GM12878 (cell line): ENCODE results near the gene ZIC5. TPM values are rescaled to one million over a fixed set of nuclear protein-coding genes. Genes with fewer than 3 reads are reported as not detected.

Source experiments
- ATAC-seq: fragments of 200-7000 bp; cut with Tn5 transposase; 3 replicates; pipeline ENCODE4 v1.9.1; 2020; ENCODE audit warnings: mild to moderate bottlenecking, moderate library complexity
- BruUV-seq: library from RNA; stranded (reverse); fragments of 400-500 nt; replicated peaks from 2 replicates; lab custom pipeline; 2021; lab: Mats Ljungman, UMichigan
- CTCF ChIA-PET: fragments of 300-600 bp; sonication (Branson Sonifier 250); formaldehyde crosslinking; extraction: SDS; loops from one replicate; lab custom pipeline; 2021; ENCODE audit warnings: inconsistent platforms; lab: Yijun Ruan, JAX
- POLR2A ChIA-PET: fragments of 350-600 bp; formaldehyde crosslinking; extraction: SDS; loops from one replicate; lab custom pipeline; 2021; ENCODE audit warnings: inconsistent platforms; lab: Charles Lee
- RAD21 ChIA-PET: fragments of 300-600 bp; sonication (Branson Sonifier 250); formaldehyde crosslinking; loops from one replicate; lab custom pipeline; 2023; ENCODE audit warnings: antibody characterized with exemption; ENCODE audit not compliant: unreplicated experiment; lab: Charles Lee
- SMC1A ChIA-PET: fragments of 300-600 bp; sonication (Branson Sonifier 250); formaldehyde crosslinking; loops from one replicate; lab custom pipeline; 2023; ENCODE audit not compliant: unreplicated experiment, uncharacterized antibody; lab: Charles Lee
- DNase-seq: peaks from one replicate; pipeline ENCODE4 v3.0.0-alpha.2; 2011; ENCODE audit warnings: low read depth, low spot score
- FAIRE-seq: peaks from 3 replicates; lab custom pipeline; 2011; peaks lifted over from hg19 to GRCh38; lab: Jason Lieb, UNC
- H2AFZ ChIP-seq: 2 replicates; pipeline ENCODE4 v1.6.0; 2011; ENCODE audit warnings: low read depth, low read length, control low read depth; ENCODE audit not compliant: control insufficient read depth
- H3K27ac ChIP-seq: 2 replicates; pipeline ENCODE4 v1.5.1; 2011; ENCODE audit warnings: control low read depth; ENCODE audit not compliant: control insufficient read depth, insufficient read depth
- H3K27me3 ChIP-seq, 2 experiments: replicated peaks in 1 of 2; 2 replicates each; pipeline versions ENCODE4 v1.6.0 to v1.6.1; 2011; ENCODE audit warnings: low read length in 1 of 2; ENCODE audit not compliant: control insufficient read depth in 2 of 2, insufficient read depth in 2 of 2
- H3K36me3 ChIP-seq, 2 experiments: 2 replicates each; pipeline ENCODE4 v1.5.1; 2011; ENCODE audit warnings: low read length in 1 of 2; ENCODE audit not compliant: control insufficient read depth in 2 of 2, insufficient read depth in 2 of 2
- H3K4me1 ChIP-seq: 2 replicates; pipeline ENCODE4 v1.6.1; 2011; ENCODE audit warnings: mild to moderate bottlenecking, low read length, moderate library complexity, mixed read lengths; ENCODE audit not compliant: control insufficient read depth, insufficient read depth
- H3K4me2 ChIP-seq: 2 replicates; pipeline ENCODE4 v1.6.0; 2011; ENCODE audit warnings: control low read depth; ENCODE audit not compliant: control insufficient read depth, insufficient read depth
- H3K4me3 ChIP-seq: fragments of 200-600 bp; sonication (generic); 2 replicates; pipeline ENCODE4 v1.5.1; 2016
- H3K79me2 ChIP-seq: 2 replicates; pipeline ENCODE4 v1.6.0; 2011; ENCODE audit warnings: low read length; ENCODE audit not compliant: control insufficient read depth, insufficient read depth
- H3K9ac ChIP-seq: 2 replicates; pipeline ENCODE4 v1.8.0; 2011; ENCODE audit warnings: low read length, control low read depth, mixed read lengths; ENCODE audit not compliant: control insufficient read depth, insufficient read depth
- H3K9me3 ChIP-seq: replicated peaks from 3 replicates; pipeline ENCODE4 v1.5.1; 2011; ENCODE audit warnings: mild to moderate bottlenecking, low read length; ENCODE audit not compliant: control insufficient read depth, insufficient read depth
- H4K20me1 ChIP-seq: 2 replicates; pipeline ENCODE4 v1.6.0; 2011; ENCODE audit not compliant: control insufficient read depth, insufficient read depth
- ASH2L ChIP-seq: fragments of 300-600, 200-600 bp; sonication (generic); IDR thresholded peaks from 2 replicates; pipeline ENCODE4 v1.6.1; 2017; ENCODE audit warnings: low read depth, mild to moderate bottlenecking, borderline replicate concordance
- ATF3 ChIP-seq: IDR thresholded peaks from 2 replicates; pipeline ENCODE4 v1.6.1; 2011; ENCODE audit warnings: low read depth, mild to moderate bottlenecking, low read length, moderate library complexity, borderline replicate concordance; ENCODE audit errors: extremely low read depth
- BRCA1 ChIP-seq: IDR thresholded peaks from 2 replicates; pipeline ENCODE4 v1.6.1; 2011; ENCODE audit warnings: low read depth, low read length, improper control_type of control experiment
- KDM1A ChIP-seq: fragments of 200-600 bp; sonication (generic); IDR thresholded peaks from 2 replicates; pipeline ENCODE4 v1.6.1; 2016; ENCODE audit warnings: borderline replicate concordance
- KLF5 ChIP-seq: fragments of 450-650 bp; IDR thresholded peaks from 2 replicates; pipeline ENCODE4 v1.6.1; 2014; ENCODE audit warnings: mild to moderate bottlenecking; ENCODE audit not compliant: partially characterized antibody
- NFYA ChIP-seq: IDR thresholded peaks from 2 replicates; pipeline ENCODE4 v1.6.1; 2011; ENCODE audit warnings: low read depth, mild to moderate bottlenecking, low read length, improper control_type of control experiment, borderline replicate concordance
- PRDM15 ChIP-seq: fragments of 450-650 bp; formaldehyde crosslinking; IDR thresholded peaks from 2 replicates; pipeline ENCODE4 v1.4.0; 2020; ENCODE audit warnings: mild to moderate bottlenecking, moderate library complexity
- RAD21 ChIP-seq: IDR thresholded peaks from 2 replicates; pipeline ENCODE4 v1.6.1; 2011; ENCODE audit warnings: mild to moderate bottlenecking, low read depth, low read length, moderate library complexity; ENCODE audit not compliant: insufficient read depth
- SMAD5 ChIP-seq: IDR thresholded peaks from 2 replicates; pipeline ENCODE4 v1.6.1; 2016; ENCODE audit warnings: antibody characterized with exemption, low read depth
- SP1 ChIP-seq: IDR thresholded peaks from one replicate; pipeline ENCODE4 v1.6.1; 2011; ENCODE audit warnings: low read depth, low read length
- TBL1XR1 ChIP-seq: IDR thresholded peaks from 2 replicates; pipeline ENCODE4 v1.6.1; 2012; ENCODE audit warnings: low read depth, low read length, improper control_type of control experiment
- YY1 ChIP-seq: IDR thresholded peaks from 2 replicates; pipeline ENCODE4 v1.6.1; 2011; ENCODE audit warnings: low read depth, mild to moderate bottlenecking, low read length
- ZBED1 ChIP-seq: IDR thresholded peaks from 2 replicates; pipeline ENCODE4 v1.6.1; 2016; ENCODE audit warnings: borderline replicate concordance
- ZNF384 ChIP-seq: IDR thresholded peaks from 2 replicates; pipeline ENCODE4 v1.6.1; 2012; ENCODE audit warnings: low read depth, mild to moderate bottlenecking, low read length, improper control_type of control experiment, borderline replicate concordance
- ZSCAN29 ChIP-seq: fragments of 450-650 bp; IDR thresholded peaks from 2 replicates; pipeline ENCODE4 v1.6.1; 2017; ENCODE audit warnings: mild to moderate bottlenecking, moderate library complexity
- whole genome bisulfite sequencing: methylation state at CpG from one replicate; pipeline ENCODE4 v1.1.6; 2016; ENCODE audit warnings: low lambda C conversion rate; ENCODE audit not compliant: insufficient replicate concordance, insufficient coverage; ENCODE audit errors: missing lambda C conversion rate; 5-methylcytosine and 5-hydroxymethylcytosine counted together
- in situ Hi-C: fragments of 300-500 bp; cut with MboI; formaldehyde crosslinking; loops from 9 replicates; pipeline ENCODE4 v1.14.3; 2018; ENCODE audit warnings: mixed read lengths
- intact Hi-C: fragments of 100-400 bp; cut with micrococcal nuclease; formaldehyde crosslinking; loops from one replicate; pipeline ENCODE4 v1.14.2; 2022; ENCODE audit not compliant: unreplicated experiment
- polyA plus RNA-seq, 11 experiments: library from polyadenylated mRNA; depleted of rRNA in 4 of 11; unstranded in 6 of 11; stranded (reverse) in 5 of 11; fragments of >200 nt; fragmentation: Nextera tagmentation in 4 of 11; fragmentation: Illumina TruSeq in 1 of 11; extraction: Ambion mirVana in 4 of 11; extraction: Trizol in 1 of 11; gene quantifications; 1 replicate in 1 of 11; 2 replicates in 10 of 11; pipeline versions ENCODE4 v1.2.1 to v1.2.3, GENCODE V29; 2011 to 2016; ENCODE audit warnings: inconsistent platforms in 2 of 11, missing spikeins in 2 of 11, low read depth in 1 of 11
- total RNA-seq, 4 experiments: library from RNA; depleted of rRNA in 3 of 4; stranded (reverse); fragments of >200 nt in 3 of 4; fragmentation: Illumina TruSeq in 1 of 4; extraction: Trizol in 1 of 4; gene quantifications; 2 replicates each; pipeline versions ENCODE4 v1.2.1 to v1.2.3, GENCODE V29; 2013 to 2021
- TF ChIP-seq, protein P1 (sequence below): fragments of 450-650 bp; IDR thresholded peaks from 2 replicates; pipeline ENCODE4 v1.6.1; 2016; ENCODE audit warnings: mild to moderate bottlenecking
- TF ChIP-seq, protein P2 (sequence below): IDR thresholded peaks from 2 replicates; pipeline ENCODE4 v1.6.1; 2011; ENCODE audit warnings: mild to moderate bottlenecking, low read depth, low read length, moderate library complexity; ENCODE audit not compliant: insufficient replicate concordance

Gene ZIC5
- total and polyA plus RNA-seq, 10 of the 15 experiments (the other 5 are each of a cell fraction or from before 2014, with no cell fraction given), result not detected

DNA sequence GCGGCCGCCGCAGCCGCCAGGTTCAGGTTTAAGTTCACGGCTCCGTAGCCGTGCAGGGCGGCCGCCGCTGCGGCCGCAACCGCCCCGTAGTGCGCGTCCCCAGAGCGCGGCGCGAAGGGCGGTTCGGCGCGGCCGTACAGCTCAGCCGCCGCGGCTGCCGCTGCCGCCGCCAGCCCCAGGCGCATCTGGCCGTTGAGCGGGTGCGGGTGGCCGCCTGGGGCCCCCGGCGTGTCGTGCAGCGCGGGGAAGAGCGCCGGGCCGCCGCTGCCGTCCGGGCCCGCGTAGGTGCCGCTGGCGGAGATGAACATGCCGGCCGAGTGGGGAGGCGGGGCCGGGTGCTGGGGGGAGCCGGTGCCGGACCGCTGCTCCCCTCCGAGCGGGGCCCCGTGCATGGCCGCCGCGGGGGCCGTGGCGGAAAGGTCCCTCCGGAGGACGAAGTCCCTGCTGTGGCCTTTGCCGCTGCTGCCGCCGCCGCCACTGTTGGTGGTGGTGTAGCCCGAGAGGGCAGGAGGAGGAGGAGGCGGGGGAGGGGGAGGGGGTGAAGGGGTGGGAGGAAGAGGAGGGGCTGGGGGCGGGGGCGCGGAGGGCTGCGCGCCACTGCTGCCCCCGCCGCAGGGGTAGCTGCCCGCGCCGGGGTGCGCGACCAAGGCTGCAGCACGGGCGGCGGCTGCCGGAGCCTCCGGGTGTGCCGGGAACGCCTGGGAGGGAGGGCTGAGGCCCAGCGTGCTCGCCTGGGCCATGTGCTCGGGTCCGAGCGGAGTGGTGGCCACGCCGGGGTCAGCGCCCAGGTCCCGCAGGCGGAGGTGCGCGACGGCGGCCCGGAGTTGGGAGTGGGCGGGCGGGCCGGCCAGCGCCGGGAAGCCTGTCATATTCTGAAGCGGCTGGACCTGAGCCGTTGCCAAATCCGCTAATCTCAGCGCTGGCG, 654 bp downstream of the ZIC5 start:
- Histone ChIP-seq H3K9ac (no peak overlapping the region), H3K79me2 (no peaks in the 10 kb centered on the region), H3K27ac (no peak overlapping the region), H3K9me3 (peaks cover 5% of the 10 kb centered on the region; the same call in 1 of the 3 replicates), H3K4me1 (no peaks in the 10 kb centered on the region), H3K36me3 (no peaks in the 10 kb centered on the region), H3K27me3 (peaks cover 11 to 30% of the 10 kb centered on the region in 2 experiments), H3K4me3 (no peak overlapping the region), H3K4me2 (no peak overlapping the region), H2AFZ (no peak overlapping the region), H4K20me1 (no peaks in the 10 kb centered on the region)
- no TSS peak for BruUV-seq
- ATAC-seq (no peak), DNase-seq (no peak), FAIRE-seq (no peak)
- ChIA-PET POLR2A (no interaction called here), SMC1A (no interaction called here), RAD21 (no interaction called here), CTCF (no interaction called here)
- 46% methylated on average over 65 of the region's 118 CpGs for WGBS
- in situ Hi-C loops (no loop called here), intact Hi-C loops (no loop called here)
- TF ChIP-seq ZNF384, result no peak
- TF ChIP-seq KDM1A, result no peak
- TF ChIP-seq TBL1XR1, result no peak
- no peak for TF ChIP-seq KLF5
- no peak for TF ChIP-seq SP1
- no peak for TF ChIP-seq YY1
- TF ChIP-seq RAD21, result no peak
- TF ChIP-seq ASH2L, result no peak
- TF ChIP-seq BRCA1, result no peak
- TF ChIP-seq ZBED1, result no peak
- TF ChIP-seq, protein P1, sequence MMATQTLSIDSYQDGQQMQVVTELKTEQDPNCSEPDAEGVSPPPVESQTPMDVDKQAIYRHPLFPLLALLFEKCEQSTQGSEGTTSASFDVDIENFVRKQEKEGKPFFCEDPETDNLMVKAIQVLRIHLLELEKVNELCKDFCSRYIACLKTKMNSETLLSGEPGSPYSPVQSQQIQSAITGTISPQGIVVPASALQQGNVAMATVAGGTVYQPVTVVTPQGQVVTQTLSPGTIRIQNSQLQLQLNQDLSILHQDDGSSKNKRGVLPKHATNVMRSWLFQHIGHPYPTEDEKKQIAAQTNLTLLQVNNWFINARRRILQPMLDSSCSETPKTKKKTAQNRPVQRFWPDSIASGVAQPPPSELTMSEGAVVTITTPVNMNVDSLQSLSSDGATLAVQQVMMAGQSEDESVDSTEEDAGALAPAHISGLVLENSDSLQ, result no peak
- TF ChIP-seq ATF3, result no peak
- TF ChIP-seq ZSCAN29, result no peak
- TF ChIP-seq NFYA, result no peak
- TF ChIP-seq, protein P2, sequence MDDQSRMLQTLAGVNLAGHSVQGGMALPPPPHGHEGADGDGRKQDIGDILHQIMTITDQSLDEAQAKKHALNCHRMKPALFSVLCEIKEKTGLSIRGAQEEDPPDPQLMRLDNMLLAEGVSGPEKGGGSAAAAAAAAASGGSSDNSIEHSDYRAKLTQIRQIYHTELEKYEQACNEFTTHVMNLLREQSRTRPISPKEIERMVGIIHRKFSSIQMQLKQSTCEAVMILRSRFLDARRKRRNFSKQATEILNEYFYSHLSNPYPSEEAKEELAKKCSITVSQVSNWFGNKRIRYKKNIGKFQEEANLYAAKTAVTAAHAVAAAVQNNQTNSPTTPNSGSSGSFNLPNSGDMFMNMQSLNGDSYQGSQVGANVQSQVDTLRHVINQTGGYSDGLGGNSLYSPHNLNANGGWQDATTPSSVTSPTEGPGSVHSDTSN, result no peak
- no peak for TF ChIP-seq SMAD5
- TF ChIP-seq PRDM15 (CRISPR knock-in tag), result no peak
